ENCODE results near the gene SLC30A1. TPM values are rescaled to one million over a fixed set of nuclear protein-coding genes. Genes with fewer than 3 reads are reported as not detected.

The SLC30A1 gene
- polyA plus RNA-seq, 12 donors, result 10.8 to 30.1 (median 14.7) TPM; not detected in 1

DNA sequence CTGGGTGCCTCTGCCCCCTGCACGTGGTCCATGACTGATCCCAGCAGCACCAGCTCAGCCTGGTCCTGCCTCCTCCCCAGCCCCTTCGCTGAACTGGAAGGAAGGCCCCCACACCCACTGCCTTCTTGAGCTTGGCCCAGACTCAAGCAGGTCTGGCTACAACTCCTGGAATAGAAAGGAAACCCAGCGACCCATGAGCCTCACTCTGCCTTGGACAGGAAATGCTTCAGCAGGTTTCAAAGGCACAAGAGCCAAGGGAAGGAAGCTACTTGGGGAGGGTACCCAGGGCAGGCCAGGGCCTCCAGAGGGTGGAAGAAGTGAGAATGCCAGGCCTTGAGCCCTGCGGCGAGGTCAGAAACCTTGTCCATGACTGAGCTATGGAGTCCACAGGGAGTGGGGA is 51.1 kb downstream of the SLC30A1 start:
- DNase-seq, result no peak

GRCh38 chr1:211527006-211527405 is 52.0 kb downstream of the SLC30A1 start:
- no peak for DNase-seq

DNA sequence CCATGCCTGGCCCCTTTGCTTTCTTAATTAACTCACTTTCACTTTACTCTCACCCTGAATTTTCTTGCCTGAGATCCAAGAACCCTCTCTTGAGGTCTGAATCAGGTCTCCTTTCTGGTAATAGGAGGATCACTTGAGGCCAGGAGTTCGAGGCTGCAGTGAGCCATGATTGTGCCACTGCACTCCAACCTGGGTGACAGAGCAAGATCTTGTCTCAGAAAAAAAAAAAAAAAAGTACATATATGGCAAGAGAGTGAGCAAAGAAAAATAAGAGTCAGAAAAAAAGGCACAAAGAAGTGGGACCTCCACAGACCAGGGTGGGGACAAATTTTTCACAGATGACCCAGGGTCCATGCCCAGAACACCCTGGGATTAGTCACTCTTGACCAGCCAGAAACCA is 52.9 kb downstream of the SLC30A1 start:
- no peak for DNase-seq

- DNase-seq, result no peak
Measured at GRCh38 chr1:211525101-211525676, 53.8 kb downstream of the SLC30A1 start.

- no peak for DNase-seq
Measured at GRCh38 chr1:211524521-211524920, 54.4 kb downstream of the SLC30A1 start.

GRCh38 chr1:211522804-211523203 is 56.2 kb downstream of the SLC30A1 start:
- DNase-seq, result no peak

Other genes with a start within 250 kb of the SLC30A1 start
- 1 to 10 TPM in 6 of 12 donors, under 1 TPM in 4, not detected in 2; 0.34 to 1.9 (median 1.2) TPM for gene RD3, start 87.0 kb downstream of the SLC30A1 start, polyA plus RNA-seq (ENCODE audit: insufficient read length in 12 of 12)
- gene NEK2, start 96.5 kb upstream of the SLC30A1 start, polyA plus RNA-seq (ENCODE audit: insufficient read length in 12 of 12), result 10 to 100 TPM in 2 of 12 donors, 1 to 10 TPM in 9, not detected in 1; 3.4 to 11.5 (median 7.2) TPM